A549 (cell line): ENCODE measurements around the gene ATG10. TPM values are rescaled to one million over a fixed set of nuclear protein-coding genes. Genes with fewer than 3 reads are reported as not detected.

Experiments used
- ATAC-seq, 2 experiments: fragments of 200-7000 bp in 1 of 2; fragments of >200 bp in 1 of 2; cut with Nextera tagmentation in 1 of 2; cut with Tn5 transposase in 1 of 2; 3 replicates each; pipeline versions ENCODE4 v1.8.0 to v1.9.1; 2018 to 2020; ENCODE audit warnings: mild to moderate bottlenecking in 1 of 2, moderate library complexity in 1 of 2
- CTCF ChIA-PET: fragments of 300-600 bp; sonication (Branson Sonifier 250); formaldehyde crosslinking; extraction: SDS; loops from one replicate; lab custom pipeline; 2021; ENCODE audit warnings: antibody characterized with exemption, inconsistent platforms; lab: Yijun Ruan, JAX
- POLR2A ChIA-PET: fragments of 350-600 bp; formaldehyde crosslinking; extraction: SDS; loops from one replicate; lab custom pipeline; 2021; ENCODE audit warnings: antibody characterized with exemption, inconsistent platforms; lab: Yijun Ruan, JAX
- DNase-seq, 2 experiments: peaks; one replicate each; pipeline versions ENCODE4 v3.0.0 to v3.0.0-alpha.2; 2011 to 2016; ENCODE audit warnings: low read depth in 1 of 2, low spot score in 1 of 2
- FAIRE-seq: peaks from 2 replicates; lab custom pipeline; 2011; peaks lifted over from hg19 to GRCh38; lab: Jason Lieb, UNC
- H3K27ac ChIP-seq, 2 experiments: fragments of >200 bp; sonication (Bioruptor Twin); formaldehyde crosslinking; 3 replicates each; pipeline ENCODE4 v1.5.1; 2016 to 2017
- H3K4me1 ChIP-seq: fragments of >200 bp; sonication (Bioruptor Twin); formaldehyde crosslinking; 3 replicates; pipeline ENCODE4 v1.6.1; 2016
- H3K4me2 ChIP-seq: fragments of >200 bp; sonication (Bioruptor Twin); formaldehyde crosslinking; 3 replicates; pipeline ENCODE4 v1.6.1; 2016
- H3K4me3 ChIP-seq: fragments of >200 bp; sonication (Bioruptor Twin); formaldehyde crosslinking; 3 replicates; pipeline ENCODE4 v1.5.1; 2016
- H3K9me3 ChIP-seq: fragments of >200 bp; sonication (Bioruptor Twin); formaldehyde crosslinking; 3 replicates; pipeline ENCODE4 v1.6.1; 2016
- BCL3 ChIP-seq: fragments of >200 bp; sonication (Bioruptor Twin); formaldehyde crosslinking; IDR thresholded peaks from 3 replicates; pipeline ENCODE4 v1.6.1; 2016
- BHLHE40 ChIP-seq: IDR thresholded peaks from 2 replicates; pipeline ENCODE4 v1.6.1; 2012; ENCODE audit warnings: low read depth, low read length, inconsistent platforms
- CEBPB ChIP-seq, 2 experiments: fragments of >200 bp in 1 of 2; sonication (Bioruptor Twin) in 1 of 2; formaldehyde crosslinking in 1 of 2; IDR thresholded peaks; 2 replicates each; pipeline ENCODE4 v1.6.1; 2012 to 2016
- EHF ChIP-seq: fragments of 250-450 bp; sonication (Bioruptor Pico); IDR thresholded peaks from 2 replicates; pipeline ENCODE4 v1.5.0; 2020; ENCODE audit warnings: mild to moderate bottlenecking
- EP300 ChIP-seq, 2 experiments: fragments of >200 bp; sonication (Bioruptor Twin); formaldehyde crosslinking; IDR thresholded peaks; 2 replicates in 1 of 2; 3 replicates in 1 of 2; pipeline ENCODE4 v1.6.1; 2016 to 2017
- FOXS1 ChIP-seq: fragments of 250-450 bp; sonication (Bioruptor Pico); IDR thresholded peaks from 2 replicates; pipeline ENCODE4 v1.5.0; 2020; ENCODE audit warnings: mild to moderate bottlenecking, moderate library complexity
- HES2 ChIP-seq: fragments of >200 bp; sonication (Bioruptor Twin); formaldehyde crosslinking; IDR thresholded peaks from 2 replicates; pipeline ENCODE4 v1.6.1; 2016
- HMGXB4 ChIP-seq: fragments of 250-450 bp; sonication (Bioruptor Pico); IDR thresholded peaks from 2 replicates; pipeline ENCODE4 v1.5.0; 2021; ENCODE audit warnings: mild to moderate bottlenecking, moderate library complexity, borderline replicate concordance
- JUN ChIP-seq, 2 experiments: fragments of >200 bp; sonication (Bioruptor Twin); formaldehyde crosslinking; IDR thresholded peaks; 2 replicates in 1 of 2; 3 replicates in 1 of 2; pipeline ENCODE4 v1.6.1; 2016 to 2017
- KDM5A ChIP-seq: fragments of 200-600 bp; sonication (generic); IDR thresholded peaks from 2 replicates; pipeline ENCODE4 v1.6.1; 2016; ENCODE audit warnings: antibody characterized with exemption, mild to moderate bottlenecking
- MAX ChIP-seq: IDR thresholded peaks from 2 replicates; pipeline ENCODE4 v1.6.1; 2012
- MAZ ChIP-seq: fragments of 150-350 bp; IDR thresholded peaks from 2 replicates; pipeline ENCODE4 v1.6.1; 2014; ENCODE audit warnings: antibody characterized with exemption, low read depth, low read length, borderline replicate concordance
- NPAS2 ChIP-seq: fragments of 250-450 bp; sonication (Bioruptor Pico); IDR thresholded peaks from 2 replicates; pipeline ENCODE4 v1.8.0; 2022; ENCODE audit warnings: mild to moderate bottlenecking, moderate library complexity, borderline replicate concordance
- PHF8 ChIP-seq: fragments of 200-600 bp; sonication (generic); IDR thresholded peaks from 2 replicates; pipeline ENCODE4 v1.6.1; 2016; ENCODE audit warnings: low read depth, mild to moderate bottlenecking, antibody characterized with exemption, moderate library complexity, borderline replicate concordance
- POLR2A ChIP-seq: IDR thresholded peaks from 2 replicates; pipeline ENCODE4 v1.6.1; 2012; ENCODE audit warnings: mild to moderate bottlenecking, low read length
- RARB ChIP-seq: fragments of 250-450 bp; sonication (Bioruptor Pico); IDR thresholded peaks from 2 replicates; pipeline ENCODE4 v1.8.0; 2021; ENCODE audit warnings: mild to moderate bottlenecking, moderate library complexity
- RNF2 ChIP-seq: fragments of 200-600 bp; sonication (generic); IDR thresholded peaks from 2 replicates; pipeline ENCODE4 v1.6.1; 2016; ENCODE audit warnings: low read depth, mild to moderate bottlenecking, antibody characterized with exemption, moderate library complexity, borderline replicate concordance
- WGBS: methylation state at CpG from one replicate; pipeline ENCODE4 v1.1.6; 2017; ENCODE audit errors: missing lambda C conversion rate; 5-methylcytosine and 5-hydroxymethylcytosine counted together
- polyA plus RNA-seq, 4 experiments: library from polyadenylated mRNA; depleted of rRNA in 3 of 4; stranded (reverse); fragments of >200 nt; fragmentation: RNase III in 1 of 4; extraction: RNeasy Plus Mini Kit Qiagen cat#74134 plus additional on column Dnase treatment in 1 of 4; gene quantifications; 2 replicates in 3 of 4; 3 replicates in 1 of 4; pipeline ENCODE4 v1.2.3, GENCODE V29; 2011 to 2017

ATG10 gene
- polyA plus RNA-seq, 2 of the 4 experiments (the other 2 are of a cell fraction) = 12.7 to 17.9 TPM

- FAIRE-seq = no peak
These were observed 307.0 kb downstream of the ATG10 start for GRCh38 chr5:82278711-82279370.

GRCh38 chr5:82283893-82284292, 312.1 kb downstream of the ATG10 start:
- POLR2A ChIA-PET = no interaction called here
- ATAC-seq = no peak
- Histone ChIP-seq H3K9me3 (no peaks in the 10 kb centered on the region), H3K27ac (no peak overlapping the region), H3K4me3 (no peak overlapping the region), H3K4me1 (0 out of 3 replicates have a peak, but pooled peaks cover 8% of the 10 kb centered on the region), H3K4me2 (no peak overlapping the region)
- CTCF ChIA-PET = no interaction called here
- FAIRE-seq = no peak
- TF ChIP-seq BCL3 = no peak
- TF ChIP-seq HMGXB4 (CRISPR knock-in tag) = no peak
- TF ChIP-seq PHF8 = no peak
- no peak for TF ChIP-seq FOXS1 (CRISPR knock-in tag)
- no peak for TF ChIP-seq MAZ
- no peak for TF ChIP-seq CEBPB (IDR thresholded peaks at IDR 0.05)
- 74% methylated on average over 2 of the region's 2 CpGs for WGBS
- no peak for DNase-seq

More at GRCh38 chr5:82278711-82279370, 307.0 kb downstream of the ATG10 start:
- H3K4me1 ChIP-seq = peaks cover 19% of the 10 kb centered on the region; the same call in 2 of the 3 replicates
- ChIA-PET CTCF (interaction anchor here (0.6 kb wide), 1 partner anchor 33 kb away, joined by 3 read pairs; no protein-coding TSS in a partner anchor), POLR2A (interaction anchor here (0.6 to 0.7 kb wide), 4 partner anchors 114 to 1983 kb away, joined by 3 to 12 read pairs (median 4); no protein-coding TSS in a partner anchor)
- H3K4me3 ChIP-seq = peak overlapping the region; percentile 82
- no peaks in the 10 kb centered on the region for H3K9me3 ChIP-seq
- peak overlapping the region; percentile 78 for H3K4me2 ChIP-seq
- no peak for DNase-seq
- no peak for ATAC-seq
- 63% methylated on average over 19 of the region's 19 CpGs for WGBS
- TF ChIP-seq JUN (IDR thresholded peaks at IDR 0.05) = peak; percentile 12 to 17; a peak in 1 of 5 replicates
- peak; percentile 45; the same call in 1 of the 2 replicates for TF ChIP-seq POLR2A
- TF ChIP-seq HES2 = no peak
- no peak for TF ChIP-seq NPAS2 (CRISPR knock-in tag)
- no peak for TF ChIP-seq MAZ
- TF ChIP-seq RNF2 = no peak
- 0 out of 3 replicates have a peak, but pooled peaks have one; percentile 49 for TF ChIP-seq BCL3
- TF ChIP-seq KDM5A = no peak
- no peak for TF ChIP-seq MAX
- TF ChIP-seq EHF (CRISPR knock-in tag) = no peak
- no peak; the same call in 1 of the 2 replicates for TF ChIP-seq PHF8
- peak overlapping the region; percentile 96 for H3K27ac ChIP-seq

- POLR2A ChIA-PET = no interaction called here
- Histone ChIP-seq H3K4me1 (no peaks in the 10 kb centered on the region), H3K4me2 (no peak overlapping the region), H3K9me3 (no peaks in the 10 kb centered on the region), H3K4me3 (no peak overlapping the region), H3K27ac (no peak overlapping the region)
- WGBS = 83% methylated on average over 6 of the region's 6 CpGs
- TF ChIP-seq BHLHE40 (no peak), RARB (CRISPR knock-in tag) (no peak), EP300 (IDR thresholded peaks at IDR 0.05) (no peak)
- FAIRE-seq = no peak
- CTCF ChIA-PET = no interaction called here
- no peak for ATAC-seq
- DNase-seq = no peak
These were observed 313.4 kb downstream of the ATG10 start for GRCh38 chr5:82285206-82285605.
